HG03565 (cell line): ENCODE results near the gene TAAR2.
"Not testable (repeated sequence)": the region's sequence is repeated elsewhere in the genome, so short reads cannot be mapped to it uniquely, and the experiment has no call there.

ENCODE experiments used
- ATAC-seq: cut with Tn5 transposase; IDR thresholded peaks from one replicate; pipeline ENCODE4 v1.9.1; 2021; ENCODE audit warnings: mild to moderate bottlenecking, moderate library complexity; ENCODE audit not compliant: unreplicated experiment

Gene TAAR2, protein sequence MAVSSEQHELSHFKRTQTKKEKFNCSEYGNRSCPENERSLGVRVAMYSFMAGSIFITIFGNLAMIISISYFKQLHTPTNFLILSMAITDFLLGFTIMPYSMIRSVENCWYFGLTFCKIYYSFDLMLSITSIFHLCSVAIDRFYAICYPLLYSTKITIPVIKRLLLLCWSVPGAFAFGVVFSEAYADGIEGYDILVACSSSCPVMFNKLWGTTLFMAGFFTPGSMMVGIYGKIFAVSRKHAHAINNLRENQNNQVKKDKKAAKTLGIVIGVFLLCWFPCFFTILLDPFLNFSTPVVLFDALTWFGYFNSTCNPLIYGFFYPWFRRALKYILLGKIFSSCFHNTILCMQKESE

DNA sequence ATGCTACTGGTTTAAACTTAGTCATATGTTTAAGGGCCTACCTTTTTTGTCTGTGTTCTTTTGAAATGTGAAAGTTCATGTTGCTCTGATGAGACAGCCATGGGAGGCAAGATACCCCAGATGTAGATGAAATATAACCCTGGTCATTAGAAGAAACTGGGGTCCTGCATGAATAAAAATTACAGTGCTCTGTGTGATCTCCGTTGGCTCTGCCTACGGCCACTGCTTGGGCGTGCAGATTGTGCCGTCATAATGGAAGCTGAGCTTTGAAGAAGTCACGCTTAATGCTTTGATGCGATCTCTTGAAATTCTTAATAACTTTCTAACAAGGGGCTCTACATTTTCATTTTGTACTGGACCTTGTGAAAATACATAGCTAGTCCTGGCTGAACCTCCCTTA, at the start of gene TAAR2:
TSS of gene TAAR2 (minus strand) at position 101 of the 400 bp plus-strand sequence. CDS start at position 101, 0 bp downstream.
- ATAC-seq: no peak

DNA sequence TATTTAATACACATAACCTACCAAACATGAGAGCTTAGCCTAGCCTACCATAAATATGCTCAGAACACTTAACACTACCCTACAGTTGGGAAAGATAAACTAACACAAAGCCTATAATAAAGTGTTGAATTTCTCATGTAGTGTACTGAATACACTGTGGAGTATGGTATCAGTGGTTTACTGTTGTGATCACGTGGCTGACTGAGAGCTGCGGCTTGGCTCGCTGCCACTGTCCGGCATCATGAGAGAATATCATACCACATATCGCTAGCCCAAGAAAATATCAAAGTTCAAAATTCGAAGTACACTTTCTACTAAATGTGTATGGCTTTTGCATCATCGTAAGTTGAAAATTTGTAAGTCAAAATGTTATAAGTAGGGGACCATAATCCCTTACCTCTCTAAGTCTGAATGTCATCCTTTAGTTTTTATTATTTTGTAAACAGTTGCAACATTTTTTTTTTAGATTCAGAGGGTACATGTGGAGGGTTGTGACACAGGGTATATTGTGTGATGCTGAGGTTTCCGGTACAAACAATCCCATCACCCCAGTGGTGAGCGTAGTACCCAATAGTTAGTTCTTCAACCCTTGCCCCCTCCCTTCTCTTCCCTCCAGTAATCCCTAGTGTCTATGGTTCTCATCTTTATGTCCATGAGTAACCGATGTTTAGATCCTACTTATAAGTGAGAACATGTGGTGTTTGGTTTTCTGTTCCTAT, 49.5 kb upstream of the TAAR2 start:
- no peak for ATAC-seq

DNA sequence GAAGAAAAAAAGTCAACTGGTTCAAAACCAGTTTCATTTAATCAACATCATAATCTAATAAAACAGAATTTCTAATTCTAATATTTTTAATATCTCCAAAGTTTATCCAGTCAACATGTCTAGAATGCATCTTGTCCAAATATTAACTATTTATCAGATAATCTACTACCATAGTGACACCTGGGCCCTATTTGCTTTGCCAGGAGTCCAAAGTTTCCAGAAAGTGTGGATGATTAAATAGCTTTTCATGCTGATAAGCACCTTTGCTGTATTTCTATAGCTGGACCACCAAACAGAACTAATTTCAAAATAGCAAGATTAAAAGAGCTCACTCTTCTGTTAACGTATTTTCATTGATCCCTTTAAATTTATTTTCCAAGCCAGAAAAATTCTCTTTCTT, 47.2 kb upstream of the TAAR2 start:
- ATAC-seq: no peak

DNA sequence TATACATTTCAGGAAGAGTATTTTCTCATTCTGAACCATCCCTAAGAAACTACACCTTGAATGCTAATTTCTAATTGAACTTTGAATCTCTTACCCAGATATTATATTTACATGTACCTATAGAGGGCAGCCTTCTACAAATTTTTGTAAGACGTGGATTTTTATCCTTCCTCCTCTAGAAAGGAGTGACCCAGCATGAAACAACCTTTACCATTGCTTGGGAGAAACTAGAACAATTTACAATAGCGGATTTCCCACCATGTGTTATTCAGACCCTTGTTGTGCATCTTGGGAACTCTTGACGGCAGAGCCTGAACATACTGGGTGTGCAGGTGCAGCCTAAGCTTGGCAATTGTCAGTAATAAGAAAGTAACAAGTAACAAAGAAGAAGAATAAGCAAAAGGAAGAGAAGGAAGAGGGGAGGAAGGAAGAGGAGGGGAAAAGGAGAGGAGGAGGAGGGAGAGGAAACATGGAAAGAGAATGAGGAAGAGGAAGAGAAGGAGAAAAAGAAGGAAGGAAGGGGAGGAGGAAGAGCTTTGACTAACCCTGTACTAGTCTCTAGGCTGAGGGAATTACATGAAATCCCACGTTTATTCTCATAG, 45.7 kb upstream of the TAAR2 start:
- ATAC-seq: no peak

DNA sequence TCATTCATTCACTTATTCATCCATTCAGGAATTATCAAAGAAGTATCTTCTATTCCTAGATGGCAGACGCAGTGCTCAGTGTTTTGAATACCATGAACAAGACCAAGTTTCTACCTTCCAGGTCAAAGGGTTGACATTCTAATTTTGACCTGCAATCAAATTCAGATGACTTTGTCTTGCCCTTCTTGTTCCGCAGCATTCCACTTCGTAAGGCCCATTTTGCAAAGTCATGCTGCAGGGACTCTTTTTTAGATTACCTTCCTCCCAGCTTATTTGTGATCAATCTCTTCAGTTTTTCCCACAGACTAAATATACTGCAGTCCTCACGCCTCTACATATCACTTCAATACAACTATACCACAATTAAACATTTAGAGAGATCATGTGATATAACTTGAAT, 42.0 kb upstream of the TAAR2 start:
- no peak for ATAC-seq

DNA sequence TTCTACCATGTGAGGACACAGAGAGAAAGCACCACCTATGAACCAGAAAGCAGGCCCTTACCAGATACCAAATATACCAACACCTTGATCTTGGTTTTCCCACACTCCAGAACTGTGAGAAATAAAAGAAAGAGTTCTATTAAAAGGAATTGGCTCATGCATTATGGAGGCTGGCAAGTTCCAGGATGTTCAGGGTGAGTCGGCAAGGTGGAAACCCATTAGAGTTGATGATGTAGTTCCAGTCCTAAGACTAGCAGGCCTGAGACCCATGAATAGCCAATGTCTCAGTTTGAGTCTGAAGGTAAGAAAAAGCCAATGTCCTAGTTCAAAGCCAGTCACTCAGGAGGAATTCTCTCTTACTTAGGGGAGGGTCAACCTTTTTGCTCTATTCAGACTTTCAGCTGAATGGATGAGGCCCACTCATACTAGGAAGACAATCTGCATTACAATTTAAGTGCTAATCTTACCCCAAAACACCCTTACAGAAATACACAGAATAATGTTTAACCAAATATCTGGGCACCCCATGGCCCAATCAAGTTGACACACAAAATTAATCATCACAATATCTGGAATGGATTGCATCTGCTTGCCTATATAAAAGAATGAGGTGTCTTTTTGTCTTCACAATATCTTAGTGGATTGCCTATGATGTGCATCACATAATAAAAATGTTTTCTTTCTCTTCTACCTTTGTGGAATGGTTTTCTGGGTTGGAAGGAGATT, 40.4 kb upstream of the TAAR2 start:
- ATAC-seq: no peak

DNA sequence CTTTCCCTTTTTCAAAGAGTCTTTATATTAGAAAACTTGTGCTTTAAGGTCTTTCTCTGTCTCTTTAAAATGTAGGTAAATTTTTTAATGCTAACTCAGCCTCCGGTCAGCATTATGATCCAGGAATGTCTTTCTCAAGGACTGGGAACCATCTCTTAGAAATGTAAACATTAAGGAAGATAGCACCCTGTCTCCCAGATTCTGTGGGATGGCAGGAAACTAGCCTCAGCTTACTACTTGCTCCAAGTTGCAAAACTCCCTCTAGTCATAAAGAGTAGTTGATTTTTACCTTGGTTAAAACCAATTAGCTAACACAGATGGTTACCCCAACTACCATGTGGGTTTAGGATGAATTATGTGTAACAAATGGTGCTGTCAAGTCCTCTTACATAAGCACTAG, 39.6 kb upstream of the TAAR2 start:
- no peak for ATAC-seq

DNA sequence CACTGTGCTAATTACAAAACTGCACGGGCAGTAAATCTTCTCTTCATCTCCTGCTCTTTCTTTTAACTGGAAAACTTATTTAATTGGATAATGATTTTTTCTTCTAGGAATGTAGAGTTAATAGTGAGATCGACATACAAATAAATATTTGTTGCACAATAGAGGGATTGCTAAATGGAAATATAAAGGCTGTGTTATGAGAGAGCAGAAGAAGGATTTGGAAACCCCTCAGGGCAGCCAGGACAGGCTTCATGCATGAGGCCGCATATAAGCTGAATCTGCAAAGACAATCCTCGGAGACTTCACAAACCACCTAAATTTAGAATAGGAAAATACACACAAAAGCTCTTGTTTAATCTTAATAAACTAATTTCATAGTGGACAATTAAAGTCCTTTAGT, 37.8 kb upstream of the TAAR2 start:
- ATAC-seq: no peak

DNA sequence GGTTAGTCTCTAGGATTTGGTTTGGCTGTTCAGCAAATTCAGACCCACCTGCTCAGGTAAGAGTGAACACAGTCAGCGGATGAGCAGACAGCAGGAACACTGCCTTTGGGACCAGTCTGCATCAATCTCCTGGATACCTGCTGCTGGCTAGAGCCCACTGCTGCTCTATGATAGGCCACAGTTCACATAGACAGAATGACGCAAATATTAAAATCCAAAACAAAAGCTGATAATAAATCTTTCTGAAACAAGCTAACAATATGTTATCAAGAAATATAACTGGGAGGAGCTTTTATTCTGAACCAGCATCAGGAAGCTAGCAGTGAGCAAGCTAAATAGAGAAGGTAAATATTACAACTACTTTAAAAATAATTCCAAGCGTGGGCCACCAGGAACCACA, 35.0 kb upstream of the TAAR2 start, which contains the start of gene TAAR1:
TSS of gene TAAR1 (minus strand) at position 101 of the 400 bp plus-strand sequence. CDS start 13,179 bp downstream, outside the sequence.
- no peak for ATAC-seq

DNA sequence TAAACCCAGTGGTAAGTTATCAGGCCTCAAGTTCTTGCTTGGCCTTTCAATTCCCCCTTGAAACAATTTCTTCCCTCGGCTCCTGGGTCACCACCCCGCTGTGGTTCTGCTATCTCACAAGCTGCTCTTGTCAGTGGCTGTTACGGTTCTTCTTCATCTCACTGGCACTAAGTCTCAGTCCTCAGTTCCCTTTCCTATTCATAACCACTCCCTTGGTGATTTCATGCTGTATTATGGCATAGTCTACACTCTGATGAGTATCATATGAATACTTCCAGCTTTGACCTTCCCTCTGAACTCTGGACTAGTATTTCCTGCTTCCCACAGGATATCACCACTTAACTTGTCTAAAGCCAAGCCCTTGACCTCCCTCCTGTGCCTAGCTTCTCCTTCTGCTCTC, 27.0 kb upstream of the TAAR2 start:
- ATAC-seq: no peak

DNA sequence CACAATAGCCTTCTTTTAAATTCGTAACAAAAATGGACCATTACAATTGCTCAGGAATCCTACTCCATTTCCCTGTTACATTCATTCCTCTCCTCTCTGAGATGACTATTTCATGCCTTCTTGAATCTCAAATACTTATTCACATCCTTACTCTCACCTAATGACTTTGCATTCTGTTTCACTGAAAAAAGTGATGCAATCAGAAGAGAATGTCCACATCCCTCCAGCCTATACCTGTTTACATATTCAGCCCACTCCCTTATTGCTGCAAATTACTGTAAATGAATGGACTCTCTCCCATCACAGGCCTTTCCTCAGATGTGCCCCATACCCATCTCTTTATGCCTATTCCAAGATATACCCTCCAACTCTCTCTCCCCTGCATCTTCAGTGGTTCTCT, 26.4 kb upstream of the TAAR2 start:
- ATAC-seq: no peak

DNA sequence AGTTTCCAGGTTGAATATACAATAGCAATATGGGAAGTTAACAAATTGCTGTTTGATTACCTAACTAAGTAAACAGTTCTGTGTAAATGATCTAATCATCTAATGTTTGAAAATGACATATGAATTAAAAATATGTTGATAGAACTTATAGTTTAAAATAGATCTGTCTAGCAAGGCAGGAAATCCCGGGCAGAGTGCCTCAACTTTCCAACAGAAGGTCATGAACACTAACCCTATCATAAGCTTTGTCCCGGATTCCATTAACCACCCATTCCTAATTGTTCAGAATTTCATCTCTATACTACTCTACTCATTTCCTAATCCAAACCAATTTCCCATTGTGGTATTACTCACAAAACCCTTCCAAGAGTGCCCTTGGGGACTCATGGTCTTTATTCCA, 24.8 kb upstream of the TAAR2 start:
- no peak for ATAC-seq

DNA sequence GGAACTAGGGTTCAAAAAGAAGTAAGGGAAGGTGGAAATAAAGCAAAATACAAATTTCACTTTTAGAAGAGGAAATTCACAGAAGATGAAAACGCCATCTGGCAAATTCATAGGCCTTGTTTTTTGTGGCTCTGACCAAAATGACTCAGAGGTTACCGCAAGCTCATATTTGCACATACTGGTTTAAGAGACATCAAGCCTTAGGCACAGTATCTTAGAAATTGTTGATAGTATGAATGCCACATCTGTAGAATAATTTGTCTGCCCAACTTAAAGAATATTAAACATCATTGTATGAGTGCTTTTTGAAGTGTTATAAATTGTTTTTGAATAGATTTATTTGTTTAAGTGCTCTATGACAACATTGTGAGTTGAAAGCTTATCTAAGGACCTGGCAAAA, 24.3 kb upstream of the TAAR2 start:
- peak; percentile 83 for ATAC-seq

DNA sequence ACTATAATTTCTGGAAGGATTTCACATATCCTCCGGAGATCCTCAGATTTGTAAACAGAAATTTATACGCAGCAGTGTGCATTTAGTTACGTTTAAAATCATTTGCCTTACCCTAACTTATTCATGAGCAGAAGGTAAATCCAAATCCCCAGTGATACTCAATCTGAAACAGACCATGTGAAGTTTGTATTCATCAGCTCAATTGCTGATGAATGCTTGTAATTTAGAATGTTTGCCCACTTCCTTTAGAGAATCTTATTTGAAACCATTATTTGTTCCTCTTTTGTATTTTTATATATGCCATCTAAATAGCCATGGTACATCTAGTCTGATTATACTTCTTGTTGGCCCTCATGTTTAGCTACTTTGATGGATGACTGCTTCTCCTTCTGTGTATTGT, 19.5 kb upstream of the TAAR2 start:
- ATAC-seq: peak; percentile 28

DNA sequence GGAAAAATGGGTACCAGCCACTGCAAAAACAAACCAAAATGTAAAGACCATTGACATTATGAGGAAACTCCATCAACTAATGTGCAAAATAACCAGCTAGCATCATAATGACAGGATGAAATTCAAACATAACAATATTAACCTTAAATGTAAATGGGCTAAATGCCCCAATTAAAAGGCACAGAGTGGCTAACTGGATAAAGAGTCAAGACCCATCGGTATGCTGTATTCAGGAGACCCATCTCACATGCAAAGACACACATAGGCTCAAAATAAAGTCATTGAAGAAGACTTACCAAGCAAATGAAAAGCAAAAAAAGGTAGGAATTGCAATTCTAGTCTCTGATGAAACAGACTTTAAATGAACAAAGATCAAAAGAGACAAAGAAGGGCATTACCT, 13.1 kb upstream of the TAAR2 start:
- ATAC-seq: not testable (repeated sequence)

DNA sequence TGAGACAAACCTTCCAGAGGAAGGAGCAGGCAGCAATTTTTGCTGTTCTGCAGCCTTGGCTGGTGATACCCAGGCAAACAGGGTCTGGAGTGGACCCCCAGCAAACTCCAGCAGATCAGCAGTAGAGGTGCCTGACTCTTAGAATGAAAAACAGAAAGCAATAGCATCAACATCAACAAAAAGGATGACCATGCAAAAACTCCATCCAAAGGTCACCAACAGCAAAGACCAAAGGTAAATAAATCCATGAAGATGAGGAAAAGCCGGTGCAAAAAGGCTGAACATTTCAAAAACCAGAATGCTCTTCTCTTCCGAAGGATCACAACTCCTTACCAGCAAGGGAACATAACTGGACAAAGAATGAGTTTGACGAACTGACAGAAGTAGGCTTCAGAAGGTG, 11.8 kb upstream of the TAAR2 start:
- not testable (repeated sequence) for ATAC-seq

DNA sequence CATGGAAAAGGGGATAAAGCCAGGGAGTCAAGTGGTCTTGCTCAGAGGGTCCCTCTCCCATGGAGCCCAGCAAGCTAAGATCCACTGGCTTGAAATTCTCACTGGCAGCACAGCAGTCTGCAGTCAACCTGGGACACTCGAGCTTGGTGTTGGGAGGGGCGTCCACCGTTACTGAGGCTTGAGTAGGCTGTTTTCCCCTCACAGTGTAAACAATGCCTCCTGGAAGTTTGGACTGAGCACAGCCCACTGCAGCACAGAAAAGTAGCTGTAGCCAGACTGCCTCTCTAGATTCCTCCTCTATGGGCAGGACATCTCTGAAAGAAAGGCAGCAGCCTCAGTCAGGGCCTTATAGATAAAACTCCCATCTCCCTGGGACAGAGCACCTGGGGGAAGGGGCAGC, 11.2 kb upstream of the TAAR2 start:
- not testable (repeated sequence) for ATAC-seq

DNA sequence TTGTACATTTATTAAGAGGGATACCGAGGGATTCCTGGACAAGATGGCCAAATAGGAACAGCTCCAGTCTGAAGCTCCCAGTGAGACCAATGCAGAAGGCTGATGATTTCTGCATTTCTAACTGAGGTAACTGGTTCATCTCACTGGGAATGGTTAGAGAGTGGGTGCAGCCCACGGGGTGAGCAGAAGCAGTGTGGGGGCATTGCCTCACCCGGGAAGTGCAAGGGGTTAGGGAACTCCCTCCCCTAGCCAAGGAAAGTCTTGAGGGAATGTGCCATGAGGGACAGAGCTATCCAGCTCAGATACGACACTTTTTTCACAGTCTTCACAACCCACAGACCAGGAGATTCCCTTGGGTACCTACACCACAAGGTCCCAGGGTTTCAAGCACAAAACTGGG, 10.7 kb upstream of the TAAR2 start:
- no peak for ATAC-seq

DNA sequence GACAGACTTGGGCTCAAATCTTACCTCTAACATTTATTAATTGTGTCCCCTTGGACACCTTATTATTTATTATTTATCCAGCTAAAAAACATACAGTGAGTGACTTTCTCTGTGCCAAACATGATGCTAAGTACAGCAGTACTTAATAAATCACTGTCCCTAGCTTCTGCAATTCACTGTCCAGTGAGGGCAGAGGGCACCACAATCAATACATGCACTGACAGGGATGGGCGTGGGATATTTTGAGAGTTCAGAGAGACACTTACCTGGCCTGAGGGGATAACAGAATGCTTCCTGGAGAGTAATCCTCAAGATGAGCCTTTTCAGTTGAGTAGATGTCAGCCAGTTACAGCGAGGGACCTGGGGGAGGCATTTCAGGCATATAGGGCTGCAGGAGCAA, 9.3 kb upstream of the TAAR2 start:
- no peak for ATAC-seq

DNA sequence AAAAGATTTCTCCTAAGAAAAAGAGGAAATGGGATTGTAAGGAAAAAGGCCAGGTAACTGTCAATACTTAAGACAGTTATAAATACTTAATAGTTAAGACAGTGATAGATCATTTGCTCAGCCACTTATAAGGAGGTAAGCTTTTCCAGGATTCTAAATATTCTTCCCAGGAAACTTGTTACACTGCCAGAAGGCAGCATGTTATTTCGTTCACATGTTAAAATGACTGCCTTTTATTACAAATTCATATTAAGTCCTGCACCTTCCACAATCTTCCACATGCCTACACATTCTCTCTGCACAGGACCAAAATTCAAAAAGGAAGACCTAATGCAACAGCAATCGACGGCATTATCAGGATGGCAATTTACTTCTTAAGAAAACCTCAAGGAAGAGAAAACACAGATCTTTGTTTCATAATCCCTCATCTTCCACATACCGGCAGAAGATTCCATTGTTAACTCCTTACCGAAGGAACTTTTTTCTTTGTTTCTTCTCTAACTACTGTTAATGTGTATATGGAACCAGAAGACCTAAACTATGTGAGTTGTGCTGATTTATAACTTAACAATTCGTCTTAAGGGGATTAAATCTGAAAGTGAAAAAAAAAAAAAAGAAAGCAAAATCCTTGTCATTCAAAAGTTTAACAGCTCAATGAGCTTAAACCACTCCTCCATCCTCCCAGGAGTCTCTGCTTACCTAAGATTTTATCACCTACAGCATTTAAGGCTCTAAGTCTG, 799 bp downstream of the TAAR2 start:
- ATAC-seq: no peak

DNA sequence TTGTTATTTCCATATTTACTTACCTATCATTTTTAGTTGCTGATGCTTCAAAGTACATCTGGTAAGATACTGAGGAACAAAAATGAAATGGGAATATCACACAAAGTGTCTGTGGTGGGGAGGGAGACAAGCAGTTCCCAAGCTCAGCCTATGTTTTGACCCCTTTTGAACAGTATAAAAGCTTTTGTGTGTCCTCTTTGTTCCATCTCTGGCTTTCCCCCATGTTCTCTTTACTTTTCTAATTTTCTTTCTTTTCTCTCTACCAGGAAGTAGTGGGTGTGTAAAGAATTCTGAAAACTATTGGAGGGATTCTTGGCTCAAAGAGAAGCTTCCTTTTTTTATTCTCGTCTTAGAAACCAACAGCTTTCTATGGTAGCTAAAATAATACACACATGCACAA, 7.4 kb downstream of the TAAR2 start:
- no peak for ATAC-seq
